Measurements from ENCODE around the gene RAET1G.
"Not testable (repeated sequence)": the region's sequence is repeated elsewhere in the genome, so short reads cannot be mapped to it uniquely, and the experiment has no call there.

The RAET1G gene

DNA sequence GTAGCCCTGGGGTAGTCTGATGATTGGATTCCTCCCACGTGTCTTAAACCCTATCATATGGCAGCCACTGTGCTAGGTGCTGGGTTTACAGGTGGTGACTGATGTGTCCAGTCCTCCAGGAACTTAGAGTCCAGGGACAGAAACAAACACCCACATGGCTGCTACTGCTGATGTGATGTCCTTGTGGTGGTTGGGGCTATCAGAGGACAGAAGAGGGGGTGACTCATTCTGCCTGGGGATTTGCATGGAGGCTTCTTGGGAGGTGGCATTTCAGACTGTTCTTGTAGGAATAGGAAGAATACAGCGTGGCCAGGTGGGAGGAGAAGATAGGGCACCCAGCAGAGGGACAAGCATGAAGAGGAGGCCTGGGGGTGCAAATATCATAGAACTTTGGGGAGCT is 9.8 kb downstream of the RAET1G start:
- H3K27ac Mint-ChIP-seq (ENCODE audit: low read depth): no peak overlapping the region
- no peak overlapping the region for H3K4me3 Mint-ChIP-seq
- H3K27me3 Mint-ChIP-seq: peaks cover 40% of the 10 kb centered on the region
- no peaks in the 10 kb centered on the region for H3K36me3 Mint-ChIP-seq (ENCODE audit: insufficient read depth)
- H3K4me1 Mint-ChIP-seq: no peaks in the 10 kb centered on the region
- H3K9me3 Mint-ChIP-seq: peaks cover 2% of the 10 kb centered on the region
- no peak for DNase-seq (ENCODE audit: low spot score in 2 of 2)
- no peak for ATAC-seq (replicated peaks; ENCODE audit: extremely low read depth, poor library complexity, severe bottlenecking)

DNA sequence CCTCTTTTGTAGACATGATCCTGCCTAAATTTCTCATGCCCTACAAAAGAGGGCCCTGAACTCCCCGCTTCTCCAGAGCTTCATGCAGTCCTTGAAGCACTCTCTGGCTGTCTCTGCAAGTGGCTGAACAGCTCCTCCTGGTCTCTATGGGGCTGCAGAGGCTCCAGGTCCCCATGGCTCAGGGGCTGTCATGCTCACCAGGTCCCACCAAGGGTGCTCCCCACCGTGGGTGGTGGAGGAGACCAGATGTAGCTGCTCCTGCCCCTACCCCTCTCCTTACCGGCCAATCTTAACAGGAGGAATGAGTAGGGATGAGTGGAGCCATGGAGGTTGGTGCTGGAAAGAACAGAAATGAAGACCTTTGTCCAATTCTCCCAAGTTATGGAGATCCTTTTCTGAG is 10.2 kb downstream of the RAET1G start:
- H3K36me3 Mint-ChIP-seq (ENCODE audit: insufficient read depth); ATAC-seq (replicated peaks; ENCODE audit: extremely low read depth, poor library complexity, severe bottlenecking); H3K27ac Mint-ChIP-seq (ENCODE audit: low read depth); H3K4me1 Mint-ChIP-seq; H3K4me3 Mint-ChIP-seq; H3K9me3 Mint-ChIP-seq; DNase-seq (ENCODE audit: low spot score in 2 of 2): not testable (repeated sequence)
- H3K27me3 Mint-ChIP-seq: peaks cover 38% of the 10 kb centered on the region

DNA sequence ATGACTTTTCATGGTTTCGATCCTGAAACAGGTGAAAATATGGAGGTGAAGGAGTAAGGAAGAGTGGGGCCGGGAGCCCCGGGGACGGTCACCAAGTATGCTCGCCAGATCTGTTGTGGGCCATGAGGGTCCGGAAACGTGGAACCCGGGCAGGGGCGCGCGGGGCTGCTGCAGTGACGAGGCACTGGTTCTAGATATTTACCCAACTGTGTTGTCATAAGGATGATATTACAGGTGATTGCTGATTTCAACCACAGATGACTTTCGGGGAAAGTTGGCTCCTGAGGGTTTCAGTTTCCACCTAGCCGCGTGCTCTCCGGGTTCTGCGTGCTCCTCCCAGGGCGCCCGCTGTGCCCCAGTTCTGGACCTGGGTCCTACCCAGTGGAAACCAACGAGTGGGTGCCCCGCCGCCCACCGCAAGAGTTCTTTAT is 12.2 kb downstream of the RAET1G start:
- no peaks in the 10 kb centered on the region for H3K4me1 Mint-ChIP-seq
- no peaks in the 10 kb centered on the region for H3K36me3 Mint-ChIP-seq (ENCODE audit: insufficient read depth)
- H3K27me3 Mint-ChIP-seq: peaks cover 38% of the 10 kb centered on the region
- peaks cover 6% of the 10 kb centered on the region for H3K9me3 Mint-ChIP-seq
- ATAC-seq (replicated peaks; ENCODE audit: extremely low read depth, poor library complexity, severe bottlenecking): no peak
- H3K27ac Mint-ChIP-seq (ENCODE audit: low read depth): no peak overlapping the region
- no peak overlapping the region for H3K4me3 Mint-ChIP-seq
- no peak for DNase-seq (ENCODE audit: low spot score in 2 of 2)

DNA sequence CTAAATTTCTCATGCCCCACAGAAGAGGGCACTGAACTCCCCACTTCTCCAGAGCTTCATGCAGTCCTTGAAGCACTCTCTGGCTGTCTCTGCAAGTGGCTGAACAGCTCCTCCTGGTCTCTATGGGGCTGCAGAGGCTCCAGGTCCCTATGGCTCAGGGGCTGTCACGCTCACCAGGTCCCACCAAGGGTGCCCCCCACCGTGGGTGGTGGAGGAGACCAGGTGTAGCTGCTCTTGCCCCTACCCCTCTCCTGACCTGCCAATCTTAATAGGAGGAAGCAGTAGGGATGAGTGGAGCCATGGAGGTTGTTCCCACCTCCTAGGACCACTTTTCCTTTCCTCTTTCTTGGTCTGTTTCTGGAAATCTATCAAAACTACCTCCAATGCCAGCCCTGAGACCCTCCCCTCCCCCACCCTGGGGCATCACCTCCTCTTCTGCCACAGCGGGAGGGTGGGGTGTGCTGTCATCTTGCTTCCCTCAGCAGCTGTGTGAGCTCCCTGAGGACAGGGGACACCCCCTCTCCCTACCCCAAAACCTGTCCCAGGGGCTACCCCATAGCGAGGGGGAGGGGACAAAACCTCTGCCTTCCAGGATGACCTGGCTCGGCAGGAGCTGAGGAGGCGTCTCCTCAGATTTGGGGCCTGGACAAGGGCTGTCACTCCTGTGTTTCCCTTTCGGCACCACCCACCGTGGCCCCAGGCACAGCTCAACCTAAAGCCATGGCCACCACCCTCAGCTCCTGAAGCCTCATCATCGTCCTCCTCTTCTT is 13.0 kb downstream of the RAET1G start:
- ATAC-seq (replicated peaks; ENCODE audit: extremely low read depth, poor library complexity, severe bottlenecking) (no peak), DNase-seq (ENCODE audit: low spot score in 2 of 2) (no peak)
- no peak overlapping the region for H3K27ac Mint-ChIP-seq (ENCODE audit: low read depth)
- H3K36me3 Mint-ChIP-seq (ENCODE audit: insufficient read depth): no peaks in the 10 kb centered on the region
- peaks cover 43% of the 10 kb centered on the region for H3K27me3 Mint-ChIP-seq
- H3K4me3 Mint-ChIP-seq: no peak overlapping the region
- no peaks in the 10 kb centered on the region for H3K4me1 Mint-ChIP-seq
- H3K9me3 Mint-ChIP-seq: peaks cover 6% of the 10 kb centered on the region

DNA sequence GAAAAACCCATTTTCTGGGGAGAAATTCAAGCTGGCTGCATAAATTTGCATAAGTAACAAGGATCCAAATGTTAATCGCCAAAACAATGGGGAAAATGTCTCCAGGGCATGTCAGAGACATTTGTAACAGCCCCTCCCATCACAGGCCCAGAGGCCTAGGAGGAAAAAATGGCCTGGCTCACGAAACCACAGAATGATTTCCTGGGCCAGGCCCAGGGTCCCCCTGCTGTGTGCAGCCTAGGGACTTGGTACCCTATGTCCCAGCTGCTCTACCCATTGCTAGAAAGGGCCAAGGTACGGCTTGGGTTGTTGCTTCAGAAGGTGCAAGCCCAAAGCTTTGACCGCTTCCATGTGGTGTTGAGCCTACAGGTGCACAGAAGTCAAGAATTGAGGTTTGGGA is 14.4 kb downstream of the RAET1G start:
- H3K36me3 Mint-ChIP-seq (ENCODE audit: insufficient read depth); H3K4me1 Mint-ChIP-seq; H3K27ac Mint-ChIP-seq (ENCODE audit: low read depth); H3K9me3 Mint-ChIP-seq; ATAC-seq (replicated peaks; ENCODE audit: extremely low read depth, poor library complexity, severe bottlenecking); H3K4me3 Mint-ChIP-seq; DNase-seq (ENCODE audit: low spot score in 2 of 2): not testable (repeated sequence)
- peaks cover 41% of the 10 kb centered on the region for H3K27me3 Mint-ChIP-seq

DNA sequence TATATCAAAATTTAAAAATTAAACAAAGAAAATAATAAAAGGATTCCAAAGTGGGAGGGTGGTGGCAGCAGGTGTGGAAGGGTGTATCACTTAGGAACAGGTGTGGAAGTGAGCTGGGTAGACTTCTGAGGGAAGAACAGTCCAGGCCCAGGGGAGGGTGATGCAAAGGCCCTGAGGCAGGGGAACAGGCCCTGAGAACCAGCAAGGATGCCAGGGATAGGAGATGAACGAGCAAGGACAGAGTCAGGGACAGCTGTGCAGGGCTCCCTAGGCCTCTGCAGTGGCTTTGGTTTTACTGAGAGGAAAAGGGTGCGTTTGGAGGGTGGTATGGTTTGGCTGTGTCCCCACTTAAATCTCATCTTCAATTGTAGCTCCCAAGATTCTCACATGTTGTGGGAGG is 15.6 kb downstream of the RAET1G start:
- Mint-ChIP-seq H3K4me3 (no peak overlapping the region), H3K27ac (ENCODE audit: low read depth) (no peak overlapping the region), H3K4me1 (no peaks in the 10 kb centered on the region), H3K27me3 (peaks cover 44% of the 10 kb centered on the region), H3K36me3 (ENCODE audit: insufficient read depth) (no peaks in the 10 kb centered on the region), H3K9me3 (peaks cover 6% of the 10 kb centered on the region)
- DNase-seq (ENCODE audit: low spot score in 2 of 2) (no peak), ATAC-seq (replicated peaks; ENCODE audit: extremely low read depth, poor library complexity, severe bottlenecking) (no peak)

DNA sequence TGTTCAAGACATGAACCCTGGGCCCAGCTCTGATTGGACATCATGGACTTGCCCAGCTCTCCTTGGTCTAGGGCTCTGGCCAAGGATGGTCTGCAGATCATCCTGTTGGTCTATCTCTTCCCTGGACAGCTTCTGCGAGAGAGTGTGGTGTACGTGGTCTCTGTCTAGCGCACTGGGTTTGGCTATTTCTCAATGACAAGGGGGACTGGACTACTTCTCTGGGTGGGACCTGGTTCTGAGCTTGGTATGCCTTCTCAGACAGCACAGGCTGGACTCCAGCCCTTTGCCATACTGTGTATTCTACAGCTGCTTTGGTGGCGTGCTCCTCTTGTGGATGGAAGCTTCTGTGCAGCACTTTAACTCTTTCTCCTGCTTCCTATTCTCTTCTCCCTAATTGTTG is 16.5 kb downstream of the RAET1G start:
- H3K9me3 Mint-ChIP-seq: peaks cover 6% of the 10 kb centered on the region
- no peaks in the 10 kb centered on the region for H3K36me3 Mint-ChIP-seq (ENCODE audit: insufficient read depth)

DNA sequence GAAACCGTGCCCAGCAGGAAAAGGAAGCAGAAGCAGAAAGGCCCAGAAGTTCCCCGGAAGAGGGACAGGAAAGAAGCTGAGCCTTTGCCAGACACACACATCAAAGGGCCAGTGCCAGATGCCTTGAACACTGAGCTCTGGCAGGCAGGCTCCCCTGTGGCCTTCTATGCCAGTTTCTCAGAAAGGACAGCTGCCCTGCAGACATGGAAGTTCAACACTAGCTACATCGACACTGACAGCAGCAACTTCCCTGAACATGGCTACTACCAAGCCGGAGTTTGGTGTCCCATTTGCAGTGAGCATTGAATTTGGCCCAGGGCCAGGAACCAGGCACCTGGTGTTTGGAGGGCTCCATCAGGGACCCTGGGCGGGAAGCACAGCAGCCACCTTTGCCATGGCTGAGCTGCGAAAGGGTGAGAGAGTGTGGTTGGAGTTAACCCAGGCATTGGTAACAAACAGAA is 17.0 kb downstream of the RAET1G start:
- H3K36me3 Mint-ChIP-seq (ENCODE audit: insufficient read depth): no peaks in the 10 kb centered on the region
- DNase-seq (ENCODE audit: low spot score in 2 of 2): no peak
- H3K27me3 Mint-ChIP-seq: peaks cover 46% of the 10 kb centered on the region
- no peaks in the 10 kb centered on the region for H3K4me1 Mint-ChIP-seq
- H3K4me3 Mint-ChIP-seq: no peak overlapping the region
- no peak overlapping the region for H3K27ac Mint-ChIP-seq (ENCODE audit: low read depth)
- peaks cover 6% of the 10 kb centered on the region for H3K9me3 Mint-ChIP-seq
- ATAC-seq (replicated peaks; ENCODE audit: extremely low read depth, poor library complexity, severe bottlenecking): no peak

More for the DNA sequence above, 16.5 kb downstream of the RAET1G start:
- Mint-ChIP-seq H3K4me1 (no peaks in the 10 kb centered on the region), H3K27me3 (peaks cover 49% of the 10 kb centered on the region), H3K27ac (ENCODE audit: low read depth) (no peak overlapping the region), H3K4me3 (no peak overlapping the region)
- DNase-seq (ENCODE audit: low spot score in 2 of 2) (no peak), ATAC-seq (replicated peaks; ENCODE audit: extremely low read depth, poor library complexity, severe bottlenecking) (no peak)

DNA sequence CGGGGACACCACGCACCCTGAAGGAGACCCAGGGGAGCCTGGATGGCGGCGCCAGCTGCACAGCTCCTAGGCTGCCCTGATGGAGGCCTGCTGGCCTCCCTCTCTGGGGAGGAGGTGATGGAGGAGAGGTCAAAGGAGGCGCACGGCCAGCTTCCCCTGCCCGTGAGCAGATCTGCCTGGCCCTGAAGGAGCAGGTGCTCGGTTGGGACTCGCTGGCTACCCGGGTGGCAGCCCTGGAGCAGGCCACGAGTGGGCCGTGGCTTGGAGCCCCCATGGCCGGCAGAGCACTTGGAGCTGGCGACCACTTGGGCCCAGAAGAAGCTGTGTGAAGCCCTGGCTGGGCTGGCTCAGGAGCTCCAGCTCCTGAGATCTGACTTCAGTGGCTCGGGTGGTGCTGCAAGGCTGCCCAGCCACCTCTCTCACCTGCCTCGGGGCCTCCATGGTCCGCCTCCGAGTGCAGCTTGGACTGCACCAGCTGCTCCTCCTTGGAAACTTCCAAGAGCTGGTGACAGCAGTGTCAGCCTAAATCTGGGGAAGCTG is 17.5 kb downstream of the RAET1G start:
- no peak overlapping the region for H3K4me3 Mint-ChIP-seq
- H3K27ac Mint-ChIP-seq (ENCODE audit: low read depth): no peak overlapping the region
- no peaks in the 10 kb centered on the region for H3K36me3 Mint-ChIP-seq (ENCODE audit: insufficient read depth)
- H3K27me3 Mint-ChIP-seq: peaks cover 41% of the 10 kb centered on the region
- peaks cover 6% of the 10 kb centered on the region for H3K9me3 Mint-ChIP-seq
- H3K4me1 Mint-ChIP-seq: no peaks in the 10 kb centered on the region
- ATAC-seq (replicated peaks; ENCODE audit: extremely low read depth, poor library complexity, severe bottlenecking) (no peak), DNase-seq (ENCODE audit: low spot score in 2 of 2) (no peak)

DNA sequence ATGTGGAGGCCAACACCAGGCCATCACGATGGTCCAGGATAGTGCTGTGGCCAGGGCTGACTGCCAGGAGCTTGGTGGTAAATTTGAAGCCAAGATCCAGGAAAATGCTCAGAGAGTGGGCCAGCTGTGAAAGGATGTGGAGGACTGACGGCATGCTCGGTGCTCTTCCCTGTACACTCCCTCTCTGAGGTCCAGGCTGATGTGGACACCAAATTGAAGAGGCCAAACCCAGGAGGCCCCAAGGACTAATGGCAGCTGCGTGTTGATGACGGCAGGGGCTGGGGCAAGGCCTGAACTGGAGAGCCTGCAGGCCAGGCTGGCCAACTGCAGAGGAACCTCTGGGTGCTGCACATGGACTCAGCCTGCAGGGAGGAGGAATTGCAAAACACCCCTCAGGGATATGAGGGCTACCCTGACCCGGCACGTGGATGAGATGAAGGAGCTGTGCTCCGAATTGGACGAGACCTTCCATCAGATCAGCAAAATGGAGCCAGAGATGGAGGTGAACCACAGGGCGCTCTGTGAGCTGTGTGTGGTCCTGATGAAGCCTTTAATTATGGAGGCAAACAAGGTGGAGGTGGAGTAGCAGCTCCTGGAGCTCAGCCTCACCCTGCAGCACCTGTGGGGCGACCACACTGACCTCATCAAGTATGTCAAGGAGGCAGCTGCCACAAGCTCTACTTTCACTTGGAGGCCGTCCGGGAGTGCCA is 18.1 kb downstream of the RAET1G start:
- peaks cover 6% of the 10 kb centered on the region for H3K9me3 Mint-ChIP-seq
- no peak overlapping the region for H3K27ac Mint-ChIP-seq (ENCODE audit: low read depth)
- peaks cover 41% of the 10 kb centered on the region for H3K27me3 Mint-ChIP-seq
- no peak for ATAC-seq (replicated peaks; ENCODE audit: extremely low read depth, poor library complexity, severe bottlenecking)
- H3K4me1 Mint-ChIP-seq: no peaks in the 10 kb centered on the region
- DNase-seq (ENCODE audit: low spot score in 2 of 2): no peak
- no peak overlapping the region for H3K4me3 Mint-ChIP-seq
- no peaks in the 10 kb centered on the region for H3K36me3 Mint-ChIP-seq (ENCODE audit: insufficient read depth)

DNA sequence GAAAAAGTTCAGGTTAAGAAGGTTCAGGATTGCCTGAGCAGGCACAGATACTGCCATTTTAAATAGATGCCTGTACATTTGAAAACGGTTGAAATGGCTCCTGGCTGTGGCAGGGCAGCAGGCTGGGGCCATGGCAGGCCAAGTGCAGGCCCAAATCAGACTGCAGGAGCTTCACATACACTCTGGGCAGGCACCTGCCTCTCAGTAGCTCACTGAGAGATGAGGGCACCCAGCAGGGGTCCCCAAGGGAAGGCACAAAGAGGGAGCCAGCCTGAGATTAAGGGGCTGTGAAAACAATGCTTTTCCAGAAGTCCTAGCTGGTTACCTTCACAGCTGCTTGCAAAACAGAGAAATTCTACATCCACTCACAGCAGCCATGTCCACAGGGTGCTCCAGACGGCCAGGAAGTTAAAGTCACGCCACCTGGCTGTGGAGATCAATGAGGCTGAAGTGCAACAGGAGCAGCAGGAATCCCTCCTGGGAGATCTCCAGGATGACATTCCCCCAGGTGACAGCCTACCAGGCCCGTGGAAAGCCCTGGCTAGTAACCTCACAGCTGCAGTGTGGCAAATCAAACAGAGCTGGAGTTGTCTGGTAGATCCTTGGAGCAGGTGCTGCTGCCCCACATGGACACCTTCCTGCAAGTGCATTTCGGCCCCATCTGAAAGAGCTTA is 18.8 kb downstream of the RAET1G start:
- no peak for DNase-seq (ENCODE audit: low spot score in 2 of 2)
- ATAC-seq (replicated peaks; ENCODE audit: extremely low read depth, poor library complexity, severe bottlenecking): no peak
- Mint-ChIP-seq H3K4me3 (no peak overlapping the region), H3K27me3 (peaks cover 48% of the 10 kb centered on the region), H3K9me3 (peaks cover 6% of the 10 kb centered on the region), H3K27ac (ENCODE audit: low read depth) (no peak overlapping the region), H3K4me1 (no peaks in the 10 kb centered on the region), H3K36me3 (ENCODE audit: insufficient read depth) (no peaks in the 10 kb centered on the region)

DNA sequence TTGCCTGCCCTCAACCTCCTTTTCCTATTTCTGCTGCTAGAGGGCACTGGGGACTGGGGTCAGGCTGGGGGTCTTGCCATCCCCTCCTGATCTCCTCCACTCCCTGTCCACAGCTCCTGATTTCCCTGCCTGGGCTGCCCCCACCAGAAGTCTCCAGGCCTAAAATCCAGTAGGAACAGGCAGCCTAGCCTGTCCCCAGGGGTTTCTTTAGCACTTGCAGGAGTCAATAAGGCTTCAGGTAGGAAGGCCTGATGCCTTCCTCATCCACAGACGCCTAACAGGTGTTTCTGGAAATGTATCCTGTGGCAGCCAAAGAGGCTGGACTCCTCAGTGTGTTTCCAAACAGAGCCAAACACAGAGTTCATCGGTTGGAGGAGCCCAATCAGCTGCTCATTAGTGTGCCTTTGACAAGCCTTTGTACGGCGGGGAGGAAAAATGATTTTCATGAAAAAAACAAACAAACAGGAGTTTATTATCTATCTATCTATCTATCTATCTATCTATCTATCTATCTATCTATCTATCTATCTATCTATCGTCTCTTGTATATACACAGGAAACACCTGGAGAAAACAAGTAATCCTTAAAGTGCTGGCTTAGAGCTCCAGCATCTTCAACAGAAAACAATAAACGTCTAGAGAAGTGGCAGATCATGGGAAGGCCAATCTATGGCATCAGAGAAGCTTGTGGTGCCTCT is 21.3 kb downstream of the RAET1G start:
- no peaks in the 10 kb centered on the region for H3K36me3 Mint-ChIP-seq (ENCODE audit: insufficient read depth)
- H3K9me3 Mint-ChIP-seq: no peaks in the 10 kb centered on the region
- DNase-seq (ENCODE audit: low spot score in 2 of 2) (no peak), ATAC-seq (replicated peaks; ENCODE audit: extremely low read depth, poor library complexity, severe bottlenecking) (no peak)
- H3K27ac Mint-ChIP-seq (ENCODE audit: low read depth): no peak overlapping the region
- peaks cover 59% of the 10 kb centered on the region for H3K27me3 Mint-ChIP-seq
- H3K4me1 Mint-ChIP-seq: peaks cover 15% of the 10 kb centered on the region
- no peak overlapping the region for H3K4me3 Mint-ChIP-seq
